Esophagus muscularis mucosa (tissue), 4 donors: Measurements from ENCODE around the gene MRPL11. TPM values are rescaled to one million over a fixed set of nuclear protein-coding genes. Genes with fewer than 3 reads are reported as not detected.
A peak's percentile ranks its signal among the peaks of the same experiment; 100 is the strongest.
"Not testable (repeated sequence)": the region's sequence is repeated elsewhere in the genome, so short reads cannot be mapped to it uniquely, and the experiment has no call there.

Source experiments
- DNase-seq: peaks from one replicate; pipeline ENCODE4 v3.0.0-alpha.2; 2017; ENCODE audit errors: extremely low spot score
- H3K27ac ChIP-seq, 4 donors: fragments of 200-600 bp; sonication (generic); replicated peaks in 1 of 4; 1 replicate in 3 of 4; 2 replicates in 1 of 4; pipeline ENCODE4 v1.5.1; 2016 to 2019; ENCODE audit warnings: mild to moderate bottlenecking in 1 of 4
- H3K27me3 ChIP-seq, 4 donors: fragments of 200-600 bp; sonication (generic); one replicate each; pipeline versions ENCODE4 v1.5.1 to v1.6.0; 2016 to 2019
- H3K36me3 ChIP-seq, 4 donors: fragments of 200-600 bp; sonication (generic); one replicate each; pipeline ENCODE4 v1.5.1; 2016 to 2019
- H3K4me1 ChIP-seq, 4 donors: fragments of 200-600 bp; sonication (generic); one replicate each; pipeline ENCODE4 v1.5.1; 2016 to 2019
- H3K4me3 ChIP-seq, 4 donors: fragments of 200-600 bp; sonication (generic); 1 replicate in 2 of 4; 2 replicates in 2 of 4; pipeline ENCODE4 v1.5.1; 2016 to 2019; ENCODE audit warnings: mild to moderate bottlenecking in 4 of 4, moderate library complexity in 1 of 4
- H3K9me3 ChIP-seq, 4 donors: fragments of 200-600 bp; sonication (generic); 1 replicate in 3 of 4; 2 replicates in 1 of 4; pipeline ENCODE4 v1.5.1; 2016 to 2019
- EP300 ChIP-seq: sonication (generic); formaldehyde crosslinking; IDR thresholded peaks from one replicate; pipeline ENCODE4 v1.6.1; 2017; ENCODE audit warnings: antibody characterized with exemption
- POLR2A ChIP-seq: fragments of 450-650 bp; IDR thresholded peaks from one replicate; pipeline ENCODE4 v1.6.1; 2017; ENCODE audit warnings: antibody characterized with exemption, moderate library complexity, mild to moderate bottlenecking, low read depth
- POLR2AphosphoS5 ChIP-seq, 2 donors: sonication (generic); formaldehyde crosslinking; IDR thresholded peaks; one replicate each; pipeline ENCODE4 v1.6.1; 2017; ENCODE audit warnings: antibody characterized with exemption in 2 of 2
- WGBS: methylation state at CpG from one replicate; pipeline ENCODE4 v1.1.5; 2018; 5-methylcytosine and 5-hydroxymethylcytosine counted together
- intact Hi-C: fragments of 100-400 bp; cut with DNase I; formaldehyde crosslinking; loops from one replicate; pipeline ENCODE4 v1.15.1; 2023
- total RNA-seq, 4 donors: library from RNA; depleted of rRNA; stranded (reverse); fragments of >200 nt; gene quantifications; one replicate each; pipeline versions ENCODE4 v1.1.0 to v1.2.1, GENCODE V29; 2016
- TF ChIP-seq, protein P1 (sequence below), 3 experiments: fragments of 200-600 bp in 2 of 3; fragments of 450-650 bp in 1 of 3; sonication (generic) in 2 of 3; IDR thresholded peaks; one replicate each; pipeline ENCODE4 v1.5.1; 2017 to 2019; ENCODE audit warnings: antibody characterized with exemption in 3 of 3, mild to moderate bottlenecking in 2 of 3, moderate library complexity in 1 of 3

MRPL11 gene
- total RNA-seq, 4 donors from 2014 or later = 46.1 to 51.5 (median 48.7) TPM

DNA sequence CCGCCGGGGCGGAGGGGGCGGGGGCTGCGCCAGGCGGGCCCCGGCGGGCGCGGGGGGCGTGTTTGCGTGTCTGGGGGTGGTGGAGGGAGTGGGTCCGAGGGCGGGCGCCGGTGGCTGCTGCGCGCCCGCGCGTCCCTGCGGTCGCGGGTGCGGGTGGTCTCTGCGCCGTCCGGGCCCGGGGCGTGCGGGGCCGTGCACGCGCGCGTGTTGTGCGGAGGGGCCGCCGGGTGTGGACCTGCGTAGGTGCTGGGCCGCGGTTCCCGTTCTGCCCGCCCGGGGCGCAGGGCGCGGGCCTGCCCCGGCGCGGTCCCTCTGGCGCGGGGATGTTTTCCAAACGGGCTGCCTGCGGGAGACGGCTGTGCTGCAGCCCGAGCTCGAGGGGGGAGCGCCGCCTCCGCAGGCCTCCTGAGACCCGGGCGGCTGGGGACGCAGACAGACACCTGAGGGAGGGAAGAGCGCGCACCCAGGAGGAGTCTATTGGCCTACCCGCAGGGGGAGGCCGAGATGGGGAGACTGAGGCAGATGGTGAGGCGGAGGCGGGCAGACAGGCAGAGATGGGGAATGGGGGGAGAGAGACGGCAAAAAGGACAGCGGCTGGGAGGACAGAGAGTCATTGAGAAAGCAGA, 28.5 kb upstream of the MRPL11 start:
- peak overlapping the region; percentile 67 to 98 (median 78) for H3K4me3 ChIP-seq
- H3K9me3 ChIP-seq = peaks cover 0 to 7% (median 0%) of the 10 kb centered on the region in 4 donors
- H3K4me1 ChIP-seq = peaks cover 10 to 36% (median 27%) of the 10 kb centered on the region in 4 donors
- no peak for TF ChIP-seq POLR2A
- TF ChIP-seq, protein P1, sequence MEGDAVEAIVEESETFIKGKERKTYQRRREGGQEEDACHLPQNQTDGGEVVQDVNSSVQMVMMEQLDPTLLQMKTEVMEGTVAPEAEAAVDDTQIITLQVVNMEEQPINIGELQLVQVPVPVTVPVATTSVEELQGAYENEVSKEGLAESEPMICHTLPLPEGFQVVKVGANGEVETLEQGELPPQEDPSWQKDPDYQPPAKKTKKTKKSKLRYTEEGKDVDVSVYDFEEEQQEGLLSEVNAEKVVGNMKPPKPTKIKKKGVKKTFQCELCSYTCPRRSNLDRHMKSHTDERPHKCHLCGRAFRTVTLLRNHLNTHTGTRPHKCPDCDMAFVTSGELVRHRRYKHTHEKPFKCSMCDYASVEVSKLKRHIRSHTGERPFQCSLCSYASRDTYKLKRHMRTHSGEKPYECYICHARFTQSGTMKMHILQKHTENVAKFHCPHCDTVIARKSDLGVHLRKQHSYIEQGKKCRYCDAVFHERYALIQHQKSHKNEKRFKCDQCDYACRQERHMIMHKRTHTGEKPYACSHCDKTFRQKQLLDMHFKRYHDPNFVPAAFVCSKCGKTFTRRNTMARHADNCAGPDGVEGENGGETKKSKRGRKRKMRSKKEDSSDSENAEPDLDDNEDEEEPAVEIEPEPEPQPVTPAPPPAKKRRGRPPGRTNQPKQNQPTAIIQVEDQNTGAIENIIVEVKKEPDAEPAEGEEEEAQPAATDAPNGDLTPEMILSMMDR (IDR thresholded peaks at IDR 0.05) = peak in 2 of 3 experiments; percentile 6 to 66
- DNase-seq = no peak
- intact Hi-C loops = no loop called here
- H3K36me3 ChIP-seq = peaks cover 0 to 32% (median 13%) of the 10 kb centered on the region in 4 donors
- no peaks in the 10 kb centered on the region for H3K27me3 ChIP-seq
- 3% methylated on average over 32 of the region's 72 CpGs for WGBS
- peak overlapping the region; percentile 74 to 86 (median 78) for H3K27ac ChIP-seq

DNA sequence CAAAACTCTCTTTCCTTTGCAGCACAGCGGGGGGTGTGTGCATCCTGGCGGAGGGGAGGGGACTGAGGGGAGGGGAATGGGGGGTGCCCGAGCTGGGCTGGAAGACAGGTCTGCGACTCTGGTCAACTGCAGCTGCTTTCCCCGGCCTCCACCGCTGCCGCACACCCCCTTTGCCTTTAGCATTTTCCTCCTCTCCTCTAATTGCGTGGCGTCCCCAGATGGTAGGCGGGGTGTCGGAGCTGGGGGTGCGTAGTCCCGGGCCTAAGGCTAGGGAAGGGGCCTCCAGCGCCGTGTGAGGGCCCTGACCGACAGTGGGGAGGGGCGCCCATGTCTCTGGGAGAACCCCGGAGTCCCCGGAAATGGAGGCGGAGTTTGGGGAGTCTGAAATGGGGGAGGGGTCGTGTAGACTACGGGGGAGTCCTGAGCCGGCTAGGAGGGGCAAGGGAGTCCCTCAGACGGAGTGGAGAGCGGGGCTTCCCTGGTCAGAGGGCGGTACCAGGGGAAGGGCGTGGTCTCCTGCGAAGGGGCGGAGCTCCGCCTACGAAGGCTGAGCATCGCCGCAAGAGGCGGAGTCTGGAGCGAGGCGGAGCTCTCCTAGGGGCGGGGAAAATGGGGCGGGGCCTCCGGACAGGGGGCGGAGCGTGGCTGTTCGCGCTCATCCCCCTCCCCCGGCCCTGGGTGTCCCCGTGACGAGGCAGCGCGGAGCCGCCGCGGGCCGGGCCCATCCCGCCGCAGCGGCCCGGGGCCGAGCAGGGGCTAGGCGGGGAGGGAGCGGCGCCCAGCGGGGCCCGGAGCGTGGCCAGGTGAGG, 27.8 kb upstream of the MRPL11 start, which contains the start of gene PELI3:
PELI3 (plus strand) TSS at position 681 of the 809 bp plus-strand sequence. CDS start 1,224 bp downstream, outside the sequence.
- intact Hi-C loops = no loop called here
- 0% methylated on average over 17 of the region's 63 CpGs for WGBS
- peak; percentile 56 to 83 for TF ChIP-seq POLR2AphosphoS5 (IDR thresholded peaks at IDR 0.05)
- TF ChIP-seq POLR2A = no peak

DNA sequence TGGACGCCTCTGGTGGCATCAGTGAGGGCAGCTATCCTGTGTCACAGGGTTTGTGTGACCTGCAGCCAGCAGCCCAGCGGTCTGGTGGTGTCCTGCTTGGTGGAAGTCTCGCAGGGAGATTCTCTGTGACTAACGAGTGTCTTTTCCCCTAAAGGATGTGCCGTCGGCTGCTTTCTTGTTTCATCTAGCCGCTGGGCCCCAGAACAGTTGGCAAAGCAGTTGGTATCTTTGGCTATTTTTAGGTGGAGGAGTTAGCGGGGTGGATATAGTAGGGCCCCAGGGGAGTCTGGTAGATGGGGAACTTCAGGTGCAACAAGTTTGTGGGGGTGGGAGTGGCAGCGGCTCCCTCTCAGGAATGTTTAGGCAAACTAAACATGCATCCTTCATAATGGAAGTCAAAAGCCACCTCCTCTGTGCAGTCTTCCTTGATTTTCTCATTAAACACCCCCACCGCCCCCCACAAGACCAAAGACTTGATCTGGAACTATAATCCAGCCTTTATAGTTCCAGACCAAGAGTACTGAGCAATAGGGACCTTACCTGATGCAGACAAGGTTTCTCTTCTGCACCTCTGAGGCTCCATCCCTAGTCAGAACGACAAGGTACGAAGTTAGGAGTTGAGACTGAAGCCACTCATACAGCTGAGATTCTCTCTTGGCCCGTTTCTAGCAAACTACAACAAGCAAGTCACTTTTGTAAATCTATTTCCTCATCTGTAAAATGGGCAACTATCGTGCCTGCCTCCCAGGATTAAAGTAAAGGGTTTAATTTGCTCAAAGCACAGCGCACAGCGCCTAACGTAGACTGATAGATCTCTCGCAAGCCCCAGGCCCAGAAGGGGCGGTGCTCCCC, 27.0 kb upstream of the MRPL11 start:
- Histone ChIP-seq H3K36me3 (peaks cover 0 to 18% (median 0%) of the 10 kb centered on the region in 4 donors), H3K27ac (peak overlapping the region; percentile 76 to 87 (median 84)), H3K4me3 (peak overlapping the region; percentile 67 to 98 (median 78)), H3K9me3 (peaks cover 0 to 7% (median 0%) of the 10 kb centered on the region in 4 donors), H3K27me3 (no peaks in the 10 kb centered on the region), H3K4me1 (peaks cover 10 to 36% (median 27%) of the 10 kb centered on the region in 4 donors)
- TF ChIP-seq POLR2AphosphoS5 (IDR thresholded peaks at IDR 0.05) (no peak), POLR2A (no peak), EP300 (no peak)
- TF ChIP-seq, protein P1 (IDR thresholded peaks at IDR 0.05) = no peak
- WGBS = 55% methylated on average over 19 of the region's 19 CpGs
- no peak for DNase-seq
- intact Hi-C loops = no loop called here

More for the DNA sequence above, 27.8 kb upstream of the MRPL11 start, which contains the start of gene PELI3:
- Histone ChIP-seq H3K36me3 (peaks cover 0 to 24% (median 6%) of the 10 kb centered on the region in 4 donors), H3K4me3 (peak within 1 kb of the TSS; percentile 67 to 98 (median 78)), H3K27me3 (no peaks in the 10 kb centered on the region), H3K9me3 (peaks cover 0 to 7% (median 0%) of the 10 kb centered on the region in 4 donors), H3K27ac (peak within 1 kb of the TSS; percentile 76 to 87 (median 84)), H3K4me1 (peaks cover 10 to 36% (median 27%) of the 10 kb centered on the region in 4 donors)
- peak; percentile 98 for DNase-seq

DNA sequence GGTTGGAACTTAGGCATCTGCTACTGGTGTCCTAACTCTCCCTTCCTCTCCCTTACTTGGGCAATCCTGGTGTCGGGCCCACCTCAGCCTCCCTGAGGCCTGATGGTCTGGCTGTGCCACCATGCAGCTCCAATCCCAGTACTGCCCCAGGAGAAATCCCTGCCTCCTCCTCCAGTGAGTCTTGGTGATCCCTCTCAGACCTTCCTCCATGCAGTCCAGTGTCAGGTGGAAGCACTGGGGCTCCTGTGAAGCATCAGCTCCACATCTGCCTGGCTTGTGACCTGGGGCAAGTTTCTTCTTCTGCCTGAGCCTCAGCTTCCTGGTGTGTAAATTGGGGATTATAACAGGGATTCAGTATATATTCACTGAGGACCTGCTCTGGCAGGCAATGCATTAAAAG, 26.3 kb upstream of the MRPL11 start:
- Histone ChIP-seq H3K27me3 (no peaks in the 10 kb centered on the region), H3K36me3 (peaks cover 0 to 12% (median 0%) of the 10 kb centered on the region in 4 donors), H3K4me1 (peaks cover 10 to 36% (median 27%) of the 10 kb centered on the region in 4 donors), H3K27ac (no peak overlapping the region), H3K4me3 (no peak overlapping the region), H3K9me3 (peaks cover 0 to 7% (median 0%) of the 10 kb centered on the region in 4 donors)
- intact Hi-C loops = no loop called here
- 100% methylated on average over 1 of the region's 1 CpG for WGBS
- TF ChIP-seq POLR2A (no peak), POLR2AphosphoS5 (IDR thresholded peaks at IDR 0.05) (no peak), EP300 (no peak)
- TF ChIP-seq, protein P1 (IDR thresholded peaks at IDR 0.05) = no peak
- no peak for DNase-seq

DNA sequence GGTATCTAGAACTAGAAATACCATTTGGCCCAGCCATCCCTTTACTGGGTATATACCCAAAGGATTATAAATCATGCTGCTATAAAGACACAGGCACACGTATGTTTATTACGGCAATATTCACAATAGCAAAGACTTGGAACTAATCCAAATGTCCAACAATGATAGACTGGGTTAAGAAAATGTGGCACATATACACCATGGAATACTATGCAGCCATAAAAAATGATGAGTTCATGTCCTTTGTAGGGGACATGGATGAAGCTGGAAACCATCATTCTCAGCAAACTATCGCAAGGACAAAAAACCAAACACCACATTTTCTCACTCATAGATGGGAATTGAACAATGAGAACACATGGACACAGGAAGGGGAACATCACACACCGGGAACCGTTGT, 25.5 kb upstream of the MRPL11 start:
- WGBS = 91% methylated on average over 5 of the region's 5 CpGs
- intact Hi-C loops, H3K9me3 ChIP-seq, H3K27ac ChIP-seq, H3K4me3 ChIP-seq, DNase-seq, H3K36me3 ChIP-seq, H3K27me3 ChIP-seq: not testable (repeated sequence)
- H3K4me1 ChIP-seq = peaks cover 10 to 36% (median 27%) of the 10 kb centered on the region in 4 donors
